Natural killer cell (primary cell): ENCODE measurements around the gene PRPSAP2. TPM values are rescaled to one million over a fixed set of nuclear protein-coding genes. Genes with fewer than 3 reads are reported as not detected.

Experiments used
- ATAC-seq, 3 donors: fragments of 150-1000 bp in 2 of 3; fragments of 200-7000 bp in 1 of 3; cut with Tn5 transposase; 1 replicate in 1 of 3; 2 replicates in 2 of 3; pipeline ENCODE4 v1.10.0; 2021; ENCODE audit warnings: mild to moderate bottlenecking in 2 of 3, moderate library complexity in 2 of 3
- DNase-seq, 2 donors: peaks; one replicate each; pipeline versions ENCODE4 v3.0.0 to v3.0.0-alpha.2; 2013 to 2021; ENCODE audit warnings: mixed read lengths in 1 of 2
- H3K27ac ChIP-seq: one replicate; pipeline ENCODE4 v1.5.1; 2013; ENCODE audit warnings: mild to moderate bottlenecking, low read length
- H3K27me3 ChIP-seq: one replicate; pipeline ENCODE4 v1.6.1; 2013; ENCODE audit warnings: low read length; ENCODE audit not compliant: control insufficient read depth, insufficient read depth
- H3K36me3 ChIP-seq: one replicate; pipeline ENCODE4 v1.6.1; 2013; ENCODE audit warnings: low read length; ENCODE audit not compliant: control insufficient read depth, insufficient read depth
- H3K4me1 ChIP-seq: one replicate; pipeline ENCODE4 v1.6.1; 2013; ENCODE audit warnings: low read length; ENCODE audit not compliant: control insufficient read depth, insufficient read depth
- H3K4me3 ChIP-seq: one replicate; pipeline ENCODE4 v1.5.1; 2013; ENCODE audit warnings: low read length
- H3K9me3 ChIP-seq: one replicate; pipeline ENCODE4 v1.6.1; 2013; ENCODE audit warnings: low read length; ENCODE audit not compliant: control insufficient read depth, insufficient read depth
- H3K27ac Mint-ChIP-seq, 2 donors: one replicate each; pipeline ENCODE4 v1.8.0; 2022; ENCODE audit warnings: mild to moderate bottlenecking in 2 of 2, mixed read lengths in 2 of 2, moderate library complexity in 1 of 2
- H3K27me3 Mint-ChIP-seq, 2 donors: one replicate each; pipeline ENCODE4 v1.8.0; 2022; ENCODE audit warnings: low read depth in 2 of 2, mixed read lengths in 2 of 2
- H3K36me3 Mint-ChIP-seq: one replicate; pipeline ENCODE4 v1.8.0; 2022; ENCODE audit warnings: mixed read lengths
- H3K4me1 Mint-ChIP-seq, 2 donors: one replicate each; pipeline ENCODE4 v1.8.0; 2022; ENCODE audit warnings: mixed read lengths in 2 of 2
- H3K4me3 Mint-ChIP-seq: one replicate; pipeline ENCODE4 v1.8.0; 2022; ENCODE audit warnings: mild to moderate bottlenecking, moderate library complexity, mixed read lengths
- H3K9me3 Mint-ChIP-seq, 2 donors: one replicate each; pipeline ENCODE4 v1.8.0; 2022; ENCODE audit warnings: mixed read lengths in 2 of 2
- CTCF ChIP-seq: fragments of 200-600 bp; IDR thresholded peaks from one replicate; pipeline ENCODE4 v1.8.0; 2022; ENCODE audit warnings: antibody characterized with exemption
- WGBS: methylation state at CpG from one replicate; pipeline ENCODE4 v1.1.7; 2013; ENCODE audit warnings: missing lambda C conversion rate; ENCODE audit not compliant: insufficient coverage; 5-methylcytosine and 5-hydroxymethylcytosine counted together
- intact Hi-C: fragments of 100-400 bp; cut with micrococcal nuclease; formaldehyde crosslinking; loops from one replicate; pipeline ENCODE4 v1.14.2; 2022
- total RNA-seq, 4 donors: library from RNA; stranded (reverse); fragments of 120-200 nt in 1 of 4; gene quantifications; one replicate each; pipeline versions ENCODE4 v1.2.3 to v1.2.4, GENCODE V29; 2013 to 2022

PRPSAP2 gene
- total RNA-seq, 3 donors from 2014 or later (not counting 1 experiment from before 2014, with no cell fraction given), result 33.4 to 48.2 (median 33.8) TPM

DNA sequence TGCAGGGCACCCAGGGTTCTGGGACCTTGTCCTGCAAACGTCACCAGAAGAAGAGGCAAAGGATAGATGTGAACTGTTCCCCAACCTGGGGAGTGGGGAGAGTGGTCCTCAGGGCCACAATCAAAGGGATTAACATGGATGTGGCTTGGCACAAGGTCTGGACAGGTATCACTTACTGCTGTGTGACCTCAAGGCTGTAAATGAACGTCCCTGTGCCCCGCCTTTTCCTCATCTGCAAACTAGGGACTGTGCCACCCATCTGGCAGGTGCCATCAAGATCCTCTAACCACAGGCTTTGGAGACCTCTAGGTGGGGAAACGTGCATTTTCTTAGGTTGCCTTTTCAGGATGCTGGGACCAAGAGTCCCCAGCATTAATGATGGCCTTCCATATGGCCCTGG, 119.1 kb downstream of the PRPSAP2 start:
- Mint-ChIP-seq H3K27ac (no peak overlapping the region), H3K9me3 (no peaks in the 10 kb centered on the region), H3K4me3 (no peak overlapping the region), H3K27me3 (no peaks in the 10 kb centered on the region), H3K4me1 (no peaks in the 10 kb centered on the region), H3K36me3 (no peaks in the 10 kb centered on the region)
- WGBS, result 86% methylated on average over 4 of the region's 4 CpGs
- ATAC-seq (no peak), DNase-seq (no peak)
- Histone ChIP-seq H3K27me3 (no peaks in the 10 kb centered on the region), H3K9me3 (no peaks in the 10 kb centered on the region), H3K4me1 (no peaks in the 10 kb centered on the region), H3K27ac (no peak overlapping the region), H3K36me3 (peaks cover 4% of the 10 kb centered on the region), H3K4me3 (no peak overlapping the region)
- intact Hi-C loops, result no loop called here
- TF ChIP-seq CTCF, result no peak

DNA sequence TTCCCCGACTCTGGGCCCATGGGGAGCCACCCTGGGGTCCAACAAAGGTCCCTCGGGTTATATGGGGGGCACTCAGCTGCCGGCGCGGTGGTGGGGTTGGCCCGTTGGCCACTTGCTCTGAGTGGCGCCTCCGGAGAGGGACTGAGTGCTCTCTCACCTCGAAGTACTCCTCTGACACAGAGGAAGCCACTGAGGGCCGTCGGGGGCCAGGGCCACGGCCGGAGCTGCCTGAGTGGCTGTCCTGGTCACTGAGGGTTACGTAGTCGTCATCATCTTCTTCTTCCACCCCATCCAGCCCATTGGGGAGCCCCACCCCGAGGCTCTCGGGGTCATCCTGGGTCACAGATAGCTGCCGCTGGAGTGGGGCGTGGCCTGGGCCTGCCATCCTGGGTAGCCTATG, 119.7 kb downstream of the PRPSAP2 start:
- ATAC-seq (no peak), DNase-seq (no peak)
- intact Hi-C loops, result no loop called here
- H3K4me3 ChIP-seq, result no peak overlapping the region
- no peaks in the 10 kb centered on the region for H3K9me3 ChIP-seq
- H3K36me3 Mint-ChIP-seq, result no peaks in the 10 kb centered on the region
- H3K4me1 ChIP-seq, result no peaks in the 10 kb centered on the region
- no peaks in the 10 kb centered on the region for H3K27me3 Mint-ChIP-seq
- no peak for TF ChIP-seq CTCF
- peaks cover 4% of the 10 kb centered on the region for H3K36me3 ChIP-seq
- no peak overlapping the region for H3K4me3 Mint-ChIP-seq
- 93% methylated on average over 19 of the region's 19 CpGs for WGBS
- H3K27me3 ChIP-seq, result no peaks in the 10 kb centered on the region
- H3K27ac ChIP-seq, result no peak overlapping the region
- no peaks in the 10 kb centered on the region for H3K9me3 Mint-ChIP-seq
- no peaks in the 10 kb centered on the region for H3K4me1 Mint-ChIP-seq
- no peak overlapping the region for H3K27ac Mint-ChIP-seq

DNA sequence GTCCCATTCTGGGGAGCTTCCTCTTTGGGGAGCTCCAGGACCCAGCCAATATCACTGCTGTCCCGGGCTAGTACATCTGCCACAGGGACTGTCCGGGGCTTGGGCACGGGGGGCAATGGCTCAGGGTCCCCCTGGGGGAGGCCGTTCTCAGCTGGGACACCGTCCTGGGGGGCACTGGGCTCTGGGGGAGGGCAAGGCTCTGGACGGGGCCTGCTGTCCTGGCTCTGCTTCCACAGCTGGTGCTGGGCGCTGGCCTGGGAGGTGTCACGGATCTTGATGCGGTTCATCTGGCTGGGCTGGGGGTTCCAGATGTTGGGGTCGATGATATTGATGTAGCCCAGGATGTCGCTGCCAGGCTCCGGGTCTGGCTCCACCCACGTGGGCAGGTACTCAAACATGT, 120.1 kb downstream of the PRPSAP2 start:
- DNase-seq, result no peak
- Histone ChIP-seq H3K27me3 (no peaks in the 10 kb centered on the region), H3K27ac (no peak overlapping the region), H3K9me3 (no peaks in the 10 kb centered on the region), H3K36me3 (peaks cover 4% of the 10 kb centered on the region), H3K4me1 (no peaks in the 10 kb centered on the region), H3K4me3 (no peak overlapping the region)
- TF ChIP-seq CTCF, result no peak
- no peak for ATAC-seq
- intact Hi-C loops, result no loop called here
- H3K9me3 Mint-ChIP-seq, result no peaks in the 10 kb centered on the region
- H3K27ac Mint-ChIP-seq, result no peak overlapping the region
- WGBS, result 96% methylated on average over 13 of the region's 13 CpGs
- H3K4me1 Mint-ChIP-seq, result no peaks in the 10 kb centered on the region
- H3K4me3 Mint-ChIP-seq, result no peak overlapping the region
- H3K36me3 Mint-ChIP-seq, result no peaks in the 10 kb centered on the region
- H3K27me3 Mint-ChIP-seq, result no peaks in the 10 kb centered on the region

DNA sequence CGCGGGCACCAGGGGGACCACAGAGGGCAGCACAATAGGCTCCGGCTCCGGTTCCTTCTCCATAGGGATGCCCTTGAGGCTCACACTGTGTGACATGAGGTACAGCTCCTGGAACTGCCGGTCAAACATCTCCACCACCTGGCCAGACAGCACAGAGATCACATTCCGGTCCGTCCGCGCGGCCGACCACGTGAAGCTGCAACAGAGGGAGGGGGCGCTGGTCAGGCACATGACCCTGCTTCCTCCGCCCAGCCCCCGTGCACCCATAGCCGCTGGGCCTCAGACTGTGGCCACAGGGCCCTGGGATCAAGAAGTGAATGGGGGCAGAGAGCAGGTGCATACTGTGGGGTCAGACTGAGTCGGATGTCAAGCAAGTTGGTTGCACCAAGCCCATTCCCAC, 120.7 kb downstream of the PRPSAP2 start:
- DNase-seq (no peak), ATAC-seq (no peak)
- no peak overlapping the region for H3K4me3 ChIP-seq
- H3K27ac ChIP-seq, result no peak overlapping the region
- no peaks in the 10 kb centered on the region for H3K9me3 ChIP-seq
- H3K27me3 ChIP-seq, result no peaks in the 10 kb centered on the region
- H3K4me3 Mint-ChIP-seq, result no peak overlapping the region
- H3K9me3 Mint-ChIP-seq, result no peaks in the 10 kb centered on the region
- intact Hi-C loops, result no loop called here
- H3K4me1 ChIP-seq, result no peaks in the 10 kb centered on the region
- H3K4me1 Mint-ChIP-seq, result no peaks in the 10 kb centered on the region
- WGBS, result 96% methylated on average over 17 of the region's 17 CpGs
- H3K36me3 ChIP-seq, result peaks cover 4% of the 10 kb centered on the region
- H3K27me3 Mint-ChIP-seq, result no peaks in the 10 kb centered on the region
- TF ChIP-seq CTCF, result no peak
- no peak overlapping the region for H3K27ac Mint-ChIP-seq
- no peaks in the 10 kb centered on the region for H3K36me3 Mint-ChIP-seq
